HTR-8/SVneo (cell line): ENCODE results near the gene TCF7.
"Not testable (repeated sequence)": the region's sequence is repeated elsewhere in the genome, so short reads cannot be mapped to it uniquely, and the experiment has no call there.

Experiments
- DNase-seq: peaks from one replicate; pipeline ENCODE4 v3.0.0; 2011; ENCODE audit warnings: low spot score, mixed read lengths; ENCODE audit not compliant: insufficient read length
- FAIRE-seq: peaks from 2 replicates; lab custom pipeline; 2011; peaks lifted over from hg19 to GRCh38; lab: Jason Lieb, UNC

The TCF7 gene

GRCh38 chr5:134141331-134142050 lies 27.0 kb downstream of the TCF7 start:
- FAIRE-seq (no peak), DNase-seq (no peak)

DNA sequence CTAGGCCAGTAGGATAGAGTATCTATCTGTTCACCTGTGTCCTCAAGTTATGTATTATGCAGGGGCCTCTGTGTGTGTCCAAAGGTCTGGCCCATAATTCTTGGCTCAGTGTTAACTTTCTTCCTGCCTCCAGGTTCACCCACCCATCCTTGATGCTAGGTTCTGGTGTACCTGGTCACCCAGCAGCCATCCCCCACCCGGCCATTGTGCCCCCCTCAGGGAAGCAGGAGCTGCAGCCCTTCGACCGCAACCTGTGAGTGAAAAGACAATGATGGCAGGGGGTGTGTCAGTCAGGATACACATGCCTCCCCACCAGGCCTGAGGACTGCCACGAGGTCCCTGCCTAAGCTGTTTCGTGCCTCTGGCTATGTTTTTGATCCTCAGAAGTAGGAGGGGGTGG lies 27.6 kb downstream of the TCF7 start:
- FAIRE-seq (no peak), DNase-seq (no peak)

- DNase-seq, result no peak
- FAIRE-seq, result no peak
Measured at GRCh38 chr5:134142806-134143205, 28.3 kb downstream of the TCF7 start.

DNA sequence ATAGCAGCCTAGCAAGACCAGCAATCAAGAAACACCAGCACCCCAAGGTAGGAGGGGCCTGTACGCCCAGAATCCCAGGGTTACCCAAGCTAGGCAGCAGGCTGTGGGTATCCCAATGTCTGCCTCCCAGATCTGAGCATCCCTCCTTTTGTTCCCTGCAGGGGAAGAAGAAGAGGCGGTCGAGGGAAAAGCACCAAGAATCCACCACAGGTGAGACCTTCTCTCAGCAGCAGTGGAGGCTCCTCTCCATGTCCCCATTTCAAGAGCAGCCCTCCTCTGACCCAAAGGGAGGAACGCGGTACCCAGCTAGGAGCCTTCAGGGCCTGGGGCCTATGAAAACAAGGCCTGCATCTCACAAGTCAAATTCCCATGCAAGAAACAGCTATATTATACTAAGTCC lies 28.9 kb downstream of the TCF7 start:
- FAIRE-seq, result no peak
- no peak for DNase-seq

- FAIRE-seq (no peak), DNase-seq (no peak)
Measured at GRCh38 chr5:134143944-134144941, 29.8 kb downstream of the TCF7 start.

- DNase-seq, result no peak
- no peak for FAIRE-seq
Measured at GRCh38 chr5:134145041-134145757, 30.7 kb downstream of the TCF7 start.

GRCh38 chr5:134145779-134146581 lies 31.5 kb downstream of the TCF7 start:
- DNase-seq, result peak; percentile 78
- peak; percentile 68 for FAIRE-seq

- FAIRE-seq, result no peak
- DNase-seq, result no peak
Measured at GRCh38 chr5:134146651-134147518, 32.4 kb downstream of the TCF7 start.

GRCh38 chr5:134148316-134148715 lies 33.8 kb downstream of the TCF7 start:
- FAIRE-seq (no peak), DNase-seq (no peak)

DNA sequence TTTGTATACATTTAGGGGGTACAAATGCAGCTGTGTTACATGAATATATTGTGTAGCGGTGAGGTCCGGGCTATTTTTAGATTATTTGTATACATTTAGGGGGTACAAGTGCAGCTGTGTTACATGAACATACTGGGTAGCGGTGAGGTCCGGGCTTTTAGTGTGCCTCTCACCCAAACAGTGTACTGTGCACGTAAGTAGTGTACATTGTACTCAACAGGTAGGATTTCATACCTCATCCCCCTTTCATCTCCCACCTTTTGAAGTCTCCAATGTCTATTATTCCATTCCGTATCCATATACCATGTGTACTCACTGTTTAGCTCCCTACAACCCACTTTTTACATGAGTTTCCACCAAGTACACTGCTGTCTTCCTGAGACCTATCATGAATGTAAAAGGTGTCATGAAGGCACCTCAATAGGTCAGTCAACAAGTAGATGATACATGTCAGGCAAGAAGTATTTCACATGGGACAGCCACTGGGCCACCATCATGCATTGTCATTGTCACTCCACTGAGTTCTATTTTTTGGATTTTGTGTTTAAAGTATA lies 34.6 kb downstream of the TCF7 start:
- no peak for DNase-seq
- FAIRE-seq, result no peak

DNA sequence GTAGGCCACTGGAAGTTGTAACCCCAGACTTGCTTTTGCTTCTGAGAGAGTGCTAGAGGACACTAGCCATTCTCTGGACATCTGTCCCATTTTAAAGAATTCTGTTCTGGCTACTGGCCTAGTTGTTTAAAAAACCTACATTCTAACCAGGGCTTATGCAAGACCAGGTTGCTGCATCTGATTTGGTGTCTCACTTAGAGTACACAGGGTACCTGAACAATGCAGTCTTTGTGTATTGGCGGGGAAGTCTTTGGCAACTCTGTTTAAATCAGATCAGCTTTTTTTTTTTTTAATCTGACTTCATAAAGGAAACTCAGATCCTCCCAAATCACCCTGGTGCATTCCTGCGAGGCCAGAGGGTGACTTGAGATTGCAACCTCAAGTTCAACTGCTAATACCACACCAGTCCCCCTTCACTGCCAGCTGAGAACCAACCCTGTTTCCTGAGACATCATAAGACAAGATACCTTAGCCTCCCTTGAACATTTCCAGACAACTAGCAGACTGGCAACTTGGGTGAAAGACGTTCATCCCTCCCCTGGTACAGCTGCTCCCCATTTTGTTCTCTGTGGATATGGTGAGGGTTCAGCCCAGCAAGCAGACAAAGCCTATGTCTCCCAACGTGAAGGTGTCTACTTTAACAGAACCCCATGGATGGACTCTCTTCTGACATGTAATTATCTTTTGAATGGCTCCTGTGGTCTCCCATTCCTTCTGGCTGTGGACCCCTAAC lies 35.3 kb downstream of the TCF7 start:
- DNase-seq (no peak), FAIRE-seq (no peak)

DNA sequence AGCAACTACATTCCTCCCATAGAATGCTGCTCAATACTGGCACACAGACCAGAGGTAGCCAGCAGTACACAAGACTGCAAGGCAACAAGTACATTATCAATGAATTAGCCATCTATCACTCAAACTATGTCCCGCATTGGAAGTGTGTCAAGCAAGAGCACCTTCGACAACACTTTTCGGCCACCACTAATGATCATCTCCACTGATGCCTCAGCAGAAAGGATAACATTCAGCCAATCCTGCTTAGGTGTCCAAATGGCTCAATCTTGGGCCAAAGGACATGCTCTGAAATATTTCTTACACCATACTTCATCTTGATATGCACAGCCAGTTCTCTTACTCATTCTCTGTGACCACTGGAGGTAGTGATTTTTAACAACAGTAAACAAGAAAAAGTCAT lies 37.2 kb downstream of the TCF7 start:
- FAIRE-seq (no peak), DNase-seq (no peak)

- DNase-seq, FAIRE-seq: not testable (repeated sequence)
Measured at GRCh38 chr5:134152173-134152832, 37.8 kb downstream of the TCF7 start.

DNA sequence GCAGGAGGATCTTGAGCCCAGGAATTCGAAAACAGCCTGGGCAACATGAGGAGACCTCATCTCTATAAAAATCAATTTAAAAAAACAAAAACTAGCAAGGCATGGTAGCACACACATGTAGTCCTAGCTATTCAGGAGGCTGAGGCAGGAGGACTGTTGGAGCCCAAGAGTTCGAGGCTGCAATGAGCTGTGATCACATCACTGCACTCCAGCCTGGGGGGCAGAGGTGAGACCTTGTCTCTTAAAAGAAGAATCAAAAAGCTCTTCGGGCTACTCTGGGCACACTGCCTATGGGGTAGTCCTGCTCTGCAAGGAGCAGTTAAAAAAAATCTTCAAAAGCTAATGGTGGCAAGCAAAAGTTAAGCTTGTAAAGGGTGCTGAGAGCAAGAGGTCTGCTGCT lies 38.8 kb downstream of the TCF7 start:
- FAIRE-seq, result no peak
- no peak for DNase-seq

- no peak for DNase-seq
- no peak for FAIRE-seq
Measured at GRCh38 chr5:134153657-134154056, 39.2 kb downstream of the TCF7 start.

DNA sequence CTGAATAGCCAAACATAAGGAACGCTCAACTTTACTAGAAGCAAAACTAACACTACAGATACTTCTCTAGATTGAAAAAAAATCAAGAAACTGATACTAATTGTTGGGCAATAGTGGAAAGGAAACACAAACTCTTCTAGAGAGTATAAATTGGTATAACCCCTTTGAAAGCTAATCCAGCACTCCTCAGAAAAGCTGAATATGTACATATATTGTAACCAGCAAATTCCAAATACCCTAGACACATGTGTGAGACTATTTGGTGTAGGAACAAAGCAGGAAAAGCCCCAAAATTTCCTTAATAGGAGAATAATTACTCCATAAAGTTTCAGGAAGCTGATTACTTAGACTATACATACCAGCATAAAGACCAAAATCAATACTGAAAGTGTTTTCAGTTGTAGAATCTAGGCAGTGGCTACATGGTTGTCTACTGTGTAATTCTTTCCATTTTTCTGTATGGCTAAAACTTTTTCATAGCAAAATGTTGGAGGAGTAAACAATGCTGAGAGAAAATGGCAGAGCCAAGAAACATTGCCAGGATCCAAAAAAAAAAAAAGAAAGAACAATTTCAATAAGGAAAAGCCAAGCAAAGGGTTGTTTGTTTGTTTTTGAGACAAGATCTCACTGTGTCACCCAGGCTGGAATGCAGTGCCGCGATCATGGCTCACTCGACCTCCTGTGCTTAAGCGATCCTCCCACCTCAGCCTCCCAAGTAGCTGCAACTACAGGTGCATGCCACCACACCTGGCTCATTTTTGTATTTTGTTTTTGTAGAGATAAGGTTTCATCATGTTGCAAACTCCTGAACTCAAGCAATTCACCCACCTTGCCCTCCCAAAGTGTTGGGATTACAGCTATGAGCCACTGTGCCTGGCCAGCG lies 47.3 kb downstream of the TCF7 start:
- FAIRE-seq (no peak), DNase-seq (no peak)
